ENCODE measurements around the gene ANKRD65. TPM values are rescaled to one million over a fixed set of nuclear protein-coding genes. Genes with fewer than 3 reads are reported as not detected.

ANKRD65 gene
- total RNA-seq, 2 experiments from 2014 or later = not detected

DNA sequence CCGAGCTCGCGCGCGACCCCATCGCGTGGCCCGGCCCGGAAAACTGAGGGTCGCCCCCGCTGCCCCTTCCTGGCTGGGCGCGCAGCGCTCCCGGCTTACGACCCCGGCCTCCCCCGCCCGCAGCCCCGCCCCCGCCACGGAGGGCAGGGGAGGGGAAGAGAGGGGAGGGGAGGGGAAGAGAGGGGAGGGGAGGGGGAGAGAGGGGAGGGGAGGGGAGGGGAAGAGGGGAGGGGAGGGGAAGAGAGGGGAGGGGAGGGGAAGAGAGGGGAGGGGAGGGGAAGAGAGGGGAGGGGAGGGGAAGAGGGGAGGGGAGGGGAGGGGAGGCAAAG lies 6.7 kb upstream of the ANKRD65 start:
- ATAC-seq (no peak), DNase-seq (no peak)
- ChIA-PET POLR2A (no interaction called here), CTCF (no interaction called here)
- Mint-ChIP-seq H3K9me3 (no peaks in the 10 kb centered on the region), H3K27me3 (peaks cover 24% of the 10 kb centered on the region), H3K36me3 (ENCODE audit: low read depth) (no peaks in the 10 kb centered on the region), H3K27ac (no peak overlapping the region), H3K4me3 (no peak overlapping the region), H3K4me1 (ENCODE audit: low read depth) (peaks cover 11% of the 10 kb centered on the region)
- intact Hi-C loops (cut with micrococcal nuclease) = no loop called here
- TF ChIP-seq, protein P1, sequence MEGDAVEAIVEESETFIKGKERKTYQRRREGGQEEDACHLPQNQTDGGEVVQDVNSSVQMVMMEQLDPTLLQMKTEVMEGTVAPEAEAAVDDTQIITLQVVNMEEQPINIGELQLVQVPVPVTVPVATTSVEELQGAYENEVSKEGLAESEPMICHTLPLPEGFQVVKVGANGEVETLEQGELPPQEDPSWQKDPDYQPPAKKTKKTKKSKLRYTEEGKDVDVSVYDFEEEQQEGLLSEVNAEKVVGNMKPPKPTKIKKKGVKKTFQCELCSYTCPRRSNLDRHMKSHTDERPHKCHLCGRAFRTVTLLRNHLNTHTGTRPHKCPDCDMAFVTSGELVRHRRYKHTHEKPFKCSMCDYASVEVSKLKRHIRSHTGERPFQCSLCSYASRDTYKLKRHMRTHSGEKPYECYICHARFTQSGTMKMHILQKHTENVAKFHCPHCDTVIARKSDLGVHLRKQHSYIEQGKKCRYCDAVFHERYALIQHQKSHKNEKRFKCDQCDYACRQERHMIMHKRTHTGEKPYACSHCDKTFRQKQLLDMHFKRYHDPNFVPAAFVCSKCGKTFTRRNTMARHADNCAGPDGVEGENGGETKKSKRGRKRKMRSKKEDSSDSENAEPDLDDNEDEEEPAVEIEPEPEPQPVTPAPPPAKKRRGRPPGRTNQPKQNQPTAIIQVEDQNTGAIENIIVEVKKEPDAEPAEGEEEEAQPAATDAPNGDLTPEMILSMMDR (IDR thresholded peaks at IDR 0.05) = no peak

DNA sequence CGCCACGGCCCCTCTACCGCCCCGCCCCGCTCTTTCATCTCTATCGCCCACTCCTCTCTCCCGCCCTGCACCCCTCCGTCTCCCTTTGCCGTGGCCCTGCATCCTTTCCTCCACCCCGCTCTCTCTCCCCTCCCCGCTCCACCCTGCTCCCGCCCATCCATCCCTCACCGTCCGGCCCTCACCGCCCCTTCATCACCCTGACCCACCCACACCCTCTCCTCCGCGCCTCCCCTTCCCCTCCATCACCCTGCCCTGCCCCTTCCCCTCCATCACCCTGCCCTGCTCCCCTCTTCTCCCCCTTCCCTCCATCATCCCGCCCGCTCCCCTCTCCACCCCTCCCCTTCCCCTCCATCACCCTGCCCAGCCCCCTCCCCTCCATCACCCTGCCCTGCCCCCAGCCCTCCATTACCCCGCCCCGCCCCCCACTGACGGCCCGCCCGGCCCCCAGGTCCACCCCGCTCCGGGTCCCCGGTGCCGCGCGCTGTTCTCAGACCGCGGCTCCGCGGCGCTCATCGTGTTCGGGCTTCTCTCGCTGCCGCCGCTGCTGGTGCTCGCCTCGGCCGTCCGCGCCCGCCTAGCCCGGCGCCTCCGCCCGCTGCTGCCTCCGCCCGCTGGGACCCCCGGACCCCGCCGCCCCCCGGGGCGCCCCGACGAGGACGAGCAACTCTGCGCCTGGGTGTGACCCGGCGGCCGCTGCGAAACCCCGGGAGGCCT lies 6.2 kb upstream of the ANKRD65 start:
- no peaks in the 10 kb centered on the region for H3K9me3 Mint-ChIP-seq

DNA sequence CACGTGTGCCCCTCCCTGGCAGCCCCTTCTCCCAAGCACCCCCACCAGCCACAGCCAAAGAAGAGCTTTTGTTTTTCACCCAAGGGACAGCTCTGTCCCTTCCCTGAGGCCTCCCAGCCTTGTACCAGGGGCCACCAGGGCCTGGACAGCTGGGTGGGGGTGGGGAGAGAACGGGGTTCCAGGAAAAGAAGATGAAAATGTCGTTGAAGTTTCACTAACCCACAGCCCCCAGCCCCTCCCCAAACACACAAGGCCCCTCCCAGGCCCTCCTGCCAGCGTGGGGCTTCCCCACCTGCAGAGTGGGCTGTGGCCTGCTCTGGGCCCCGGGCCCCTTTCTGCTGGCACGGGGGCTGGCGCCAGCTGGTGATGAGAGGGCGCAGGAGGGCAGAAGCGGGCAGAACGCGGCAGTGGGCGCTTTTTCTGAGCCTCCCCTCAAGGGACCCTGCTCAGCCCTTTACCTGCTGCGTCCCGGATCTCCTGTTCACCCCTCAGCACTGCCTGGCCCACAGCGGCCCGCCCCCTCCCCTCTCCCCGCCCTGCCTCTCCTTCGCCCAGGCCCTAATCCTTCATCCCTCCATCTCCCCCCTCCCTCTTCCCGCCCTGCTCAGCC lies 5.5 kb upstream of the ANKRD65 start:
- ATAC-seq = peak; percentile 54
- Mint-ChIP-seq H3K4me1 (ENCODE audit: low read depth) (peaks cover 14% of the 10 kb centered on the region), H3K9me3 (no peaks in the 10 kb centered on the region), H3K27me3 (peaks cover 28% of the 10 kb centered on the region), H3K4me3 (no peak overlapping the region), H3K27ac (no peak overlapping the region), H3K36me3 (ENCODE audit: low read depth) (no peaks in the 10 kb centered on the region)
- POLR2A ChIA-PET = interaction anchor here (0.6 kb wide), 1 partner anchor 27 kb away, joined by 3 read pairs; no protein-coding TSS in a partner anchor
- intact Hi-C loops (cut with micrococcal nuclease) = no loop called here
- DNase-seq = peak; percentile 40
- TF ChIP-seq, protein P1 (IDR thresholded peaks at IDR 0.05) = no peak
- CTCF ChIA-PET = interaction anchor here (2.5 kb wide), 1 partner anchor 15 kb away, joined by 8 read pairs; no protein-coding TSS in a partner anchor

More for the DNA sequence above, 6.2 kb upstream of the ANKRD65 start:
- ChIA-PET POLR2A (no interaction called here), CTCF (interaction anchor here (2.5 kb wide), 1 partner anchor 14 kb away, joined by 8 read pairs; no protein-coding TSS in a partner anchor)
- DNase-seq (peak; percentile 46), ATAC-seq (peak; percentile 46)
- TF ChIP-seq, protein P1 (IDR thresholded peaks at IDR 0.05) = no peak
- no peaks in the 10 kb centered on the region for H3K36me3 Mint-ChIP-seq (ENCODE audit: low read depth)
- intact Hi-C loops (cut with micrococcal nuclease) = no loop called here
- H3K4me3 Mint-ChIP-seq = no peak overlapping the region
- H3K27me3 Mint-ChIP-seq = peaks cover 27% of the 10 kb centered on the region
- H3K4me1 Mint-ChIP-seq (ENCODE audit: low read depth) = peaks cover 14% of the 10 kb centered on the region
- no peak overlapping the region for H3K27ac Mint-ChIP-seq

DNA sequence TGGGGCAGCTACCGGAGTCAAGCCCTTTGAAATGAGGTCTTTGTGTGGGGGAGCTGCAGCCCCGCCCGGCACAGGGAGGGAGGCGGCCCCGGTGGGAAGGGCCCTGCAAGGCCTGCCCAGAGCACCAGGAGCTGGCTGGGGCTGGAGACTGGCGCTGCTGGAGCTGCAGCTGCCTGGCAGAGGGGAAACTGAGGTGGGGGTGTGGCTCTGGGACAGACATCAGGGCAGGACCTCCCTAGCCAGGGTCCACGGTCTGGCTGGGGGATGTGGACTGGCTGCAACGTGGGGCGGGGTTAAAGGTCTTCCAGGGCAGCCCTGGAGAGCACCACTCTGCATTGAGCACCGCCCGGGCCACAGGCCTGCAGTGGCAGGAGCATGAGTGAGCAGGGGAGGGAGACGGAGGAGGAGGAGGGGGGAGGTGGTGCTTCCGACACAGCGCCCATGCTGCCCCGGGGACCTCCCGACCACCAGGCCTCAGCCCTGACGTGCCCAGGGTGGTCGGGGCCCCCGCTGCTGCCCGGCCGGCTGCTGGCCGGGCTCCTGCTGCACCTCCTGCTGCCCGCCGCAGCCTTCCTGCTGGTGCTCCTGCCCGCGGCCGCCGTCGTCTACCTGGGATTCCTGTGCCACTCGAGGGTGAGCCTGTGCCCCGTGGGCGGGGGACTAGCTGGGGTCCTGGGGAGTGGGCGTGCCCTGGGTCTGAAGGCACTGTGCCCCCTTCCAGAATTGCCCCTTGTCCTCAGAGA lies 4.8 kb upstream of the ANKRD65 start:
- H3K27me3 Mint-ChIP-seq = peaks cover 26% of the 10 kb centered on the region
- ChIA-PET CTCF (interaction anchor here (2.5 kb wide), 1 partner anchor 15 kb away, joined by 8 read pairs; no protein-coding TSS in a partner anchor), POLR2A (interaction anchor here (0.6 kb wide), 1 partner anchor 26 kb away, joined by 3 read pairs; no protein-coding TSS in a partner anchor)
- DNase-seq (no peak), ATAC-seq (no peak)
- no peak overlapping the region for H3K4me3 Mint-ChIP-seq
- no peaks in the 10 kb centered on the region for H3K9me3 Mint-ChIP-seq
- intact Hi-C loops (cut with micrococcal nuclease) = no loop called here
- TF ChIP-seq, protein P1 (IDR thresholded peaks at IDR 0.05) = no peak
- no peaks in the 10 kb centered on the region for H3K36me3 Mint-ChIP-seq (ENCODE audit: low read depth)
- H3K27ac Mint-ChIP-seq = no peak overlapping the region
- H3K4me1 Mint-ChIP-seq (ENCODE audit: low read depth) = peaks cover 14% of the 10 kb centered on the region
